GM19023 (cell line): ENCODE results near the gene KLF9.

ENCODE experiments used
- ATAC-seq: cut with Tn5 transposase; IDR thresholded peaks from one replicate; pipeline ENCODE4 v1.9.1; 2021; ENCODE audit warnings: mild to moderate bottlenecking, moderate library complexity; ENCODE audit not compliant: unreplicated experiment

Gene KLF9

GRCh38 chr9:70413799-70414775 lies at the start of gene KLF9:
Gene KLF9 (minus strand): TSS chr9:70414657. CDS start chr9:70413363, 1,294 bp downstream.
- peak; percentile 66 for ATAC-seq

GRCh38 chr9:70463877-70464276 lies 49.4 kb upstream of the KLF9 start:
- no peak for ATAC-seq

- ATAC-seq = no peak
Measured at GRCh38 chr9:70462300-70462699, 47.8 kb upstream of the KLF9 start.

GRCh38 chr9:70457235-70457634 lies 42.8 kb upstream of the KLF9 start:
- no peak for ATAC-seq

- ATAC-seq = no peak
Measured at GRCh38 chr9:70455993-70456704, 41.7 kb upstream of the KLF9 start.

GRCh38 chr9:70452365-70452764 lies 37.9 kb upstream of the KLF9 start:
- ATAC-seq = no peak

- ATAC-seq = no peak
Measured at GRCh38 chr9:70451765-70452164, 37.3 kb upstream of the KLF9 start.

GRCh38 chr9:70450738-70451137 lies 36.3 kb upstream of the KLF9 start:
- no peak for ATAC-seq

- ATAC-seq = no peak
Measured at GRCh38 chr9:70449461-70449860, 35.0 kb upstream of the KLF9 start.

GRCh38 chr9:70448919-70449318 lies 34.5 kb upstream of the KLF9 start:
- no peak for ATAC-seq

GRCh38 chr9:70444904-70445303 lies 30.4 kb upstream of the KLF9 start:
- ATAC-seq = no peak

- no peak for ATAC-seq
Measured at GRCh38 chr9:70442328-70442848, 27.9 kb upstream of the KLF9 start.

GRCh38 chr9:70441622-70442021 lies 27.2 kb upstream of the KLF9 start:
- ATAC-seq = no peak

GRCh38 chr9:70439991-70440706 lies 25.7 kb upstream of the KLF9 start:
- ATAC-seq = no peak

- no peak for ATAC-seq
Measured at GRCh38 chr9:70438341-70438928, 24.0 kb upstream of the KLF9 start.

- no peak for ATAC-seq
Measured at GRCh38 chr9:70435948-70436347, 21.5 kb upstream of the KLF9 start.

GRCh38 chr9:70429899-70430298 lies 15.4 kb upstream of the KLF9 start:
- no peak for ATAC-seq

- no peak for ATAC-seq
Measured at GRCh38 chr9:70428781-70429180, 14.3 kb upstream of the KLF9 start.

- no peak for ATAC-seq
Measured at GRCh38 chr9:70427161-70427945, 12.9 kb upstream of the KLF9 start.

GRCh38 chr9:70425192-70425591 lies 10.7 kb upstream of the KLF9 start:
- no peak for ATAC-seq
